Suprapubic skin (tissue), 4 donors: Measurements from ENCODE around the gene COL26A1.

Source experiments
- CTCF ChIP-seq, 2 donors: fragments of 200-600 bp in 1 of 2; fragments of 450-650 bp in 1 of 2; sonication (generic) in 1 of 2; IDR thresholded peaks; one replicate each; pipeline ENCODE4 v1.5.1; 2016 to 2019; ENCODE audit warnings: antibody characterized with exemption in 2 of 2, mild to moderate bottlenecking in 1 of 2, moderate library complexity in 1 of 2
- EP300 ChIP-seq: sonication (generic); formaldehyde crosslinking; IDR thresholded peaks from one replicate; pipeline ENCODE4 v1.6.1; 2017; ENCODE audit warnings: antibody characterized with exemption
- POLR2A ChIP-seq, 2 donors: fragments of 450-650 bp; IDR thresholded peaks; one replicate each; pipeline ENCODE4 v1.6.1; 2017; ENCODE audit warnings: antibody characterized with exemption in 2 of 2, mild to moderate bottlenecking in 2 of 2, moderate library complexity in 2 of 2
- POLR2AphosphoS5 ChIP-seq, 3 donors: sonication (generic); formaldehyde crosslinking; IDR thresholded peaks; one replicate each; pipeline ENCODE4 v1.6.1; 2017; ENCODE audit warnings: antibody characterized with exemption in 3 of 3

GRCh38 chr7:101333912-101334311 lies 28.8 kb upstream of the COL26A1 start:
- TF ChIP-seq CTCF (IDR thresholded peaks at IDR 0.05): no peak
- TF ChIP-seq POLR2A (IDR thresholded peaks at IDR 0.05): no peak
- no peak for TF ChIP-seq EP300
- no peak for TF ChIP-seq POLR2AphosphoS5 (IDR thresholded peaks at IDR 0.05)
